SU-DHL-6 (cell line): ENCODE measurements around the gene KRT16.

Experiments
- H2AFZ ChIP-seq: fragments of 200-600 bp; sonication (generic); 2 replicates; pipeline ENCODE4 v1.6.1; 2014; ENCODE audit warnings: low read depth, mild to moderate bottlenecking, moderate library complexity, mixed read lengths, antibody characterized with exemption, low read length; ENCODE audit not compliant: severe bottlenecking
- H3F3A ChIP-seq: fragments of 200-600 bp; shearing (Covaris generic); 2 replicates; pipeline ENCODE4 v1.6.0; 2016; ENCODE audit warnings: antibody characterized with exemption, mild to moderate bottlenecking; ENCODE audit not compliant: insufficient read depth
- H3K27ac ChIP-seq: fragments of 200-600 bp; sonication (generic); 2 replicates; pipeline ENCODE4 v1.5.1; 2016; ENCODE audit warnings: low read depth, mild to moderate bottlenecking, low read length, moderate library complexity, mixed read lengths
- H3K27me3 ChIP-seq: fragments of 200-600 bp; sonication (generic), shearing (Covaris generic); 2 replicates; pipeline ENCODE4 v1.6.0; 2014; ENCODE audit warnings: mild to moderate bottlenecking, low read length
- H3K36me3 ChIP-seq: fragments of 200-600 bp; sonication (generic); 2 replicates; pipeline ENCODE4 v1.6.1; 2014; ENCODE audit warnings: mild to moderate bottlenecking, low read length, mixed read lengths
- H3K4me2 ChIP-seq: fragments of 300-600, 200-600 bp; shearing (Covaris generic), sonication (generic); 2 replicates; pipeline ENCODE4 v1.6.0; 2014; ENCODE audit warnings: low read length, low read depth, mild to moderate bottlenecking; ENCODE audit not compliant: poor library complexity, severe bottlenecking
- H3K4me3 ChIP-seq: fragments of 200-600 bp; sonication (generic); 2 replicates; pipeline ENCODE4 v1.5.1; 2014; ENCODE audit warnings: antibody characterized with exemption, low read length, mild to moderate bottlenecking, mixed read lengths; ENCODE audit not compliant: insufficient read depth, poor library complexity, severe bottlenecking
- H3K79me2 ChIP-seq: fragments of 200-600 bp; sonication (generic); 2 replicates; pipeline ENCODE4 v1.6.1; 2014; ENCODE audit warnings: mild to moderate bottlenecking, low read length, moderate library complexity; ENCODE audit not compliant: insufficient read depth
- H3K9ac ChIP-seq: fragments of 200-600 bp; sonication (generic); 2 replicates; pipeline ENCODE4 v1.7.0; 2014; ENCODE audit warnings: mild to moderate bottlenecking, low read length
- H3K9me2 ChIP-seq: fragments of 200-600 bp; sonication (generic); replicated peaks from 2 replicates; pipeline ENCODE4 v1.6.1; 2014; ENCODE audit warnings: low read length; ENCODE audit not compliant: insufficient read depth
- H3K9me3 ChIP-seq: fragments of 200-600 bp; sonication (generic); 2 replicates; pipeline ENCODE4 v1.6.1; 2014; ENCODE audit warnings: low read length, mixed read lengths; ENCODE audit not compliant: insufficient read depth
- H4K20me1 ChIP-seq: fragments of 200-600 bp; sonication (generic); 2 replicates; pipeline ENCODE4 v1.6.1; 2014; ENCODE audit warnings: low read depth, mild to moderate bottlenecking, antibody characterized with exemption, low read length, moderate library complexity, mixed read lengths
- CTCF ChIP-seq: fragments of 200-600 bp; sonication (generic); IDR thresholded peaks from one replicate; pipeline ENCODE4 v1.5.1; 2017; ENCODE audit warnings: antibody characterized with exemption, mild to moderate bottlenecking, low read length, moderate library complexity; ENCODE audit not compliant: insufficient read depth, poor library complexity, severe bottlenecking
- EZH2phosphoT487 ChIP-seq: fragments of 200-600 bp; sonication (generic), shearing (Covaris generic); conservative IDR thresholded peaks from 2 replicates; pipeline ENCODE4 v1.6.1; 2018; ENCODE audit warnings: mild to moderate bottlenecking, antibody characterized with exemption, low read length, moderate library complexity, mixed read lengths

The KRT16 gene

GRCh38 chr17:41639492-41640473, 27.2 kb upstream of the KRT16 start:
- Histone ChIP-seq H3K27me3 (no peaks in the 10 kb centered on the region), H3K4me2 (no peak overlapping the region), H4K20me1 (no peaks in the 10 kb centered on the region), H3F3A (no peaks in the 10 kb centered on the region), H3K27ac (no peak overlapping the region), H3K9ac (no peak overlapping the region), H3K79me2 (no peaks in the 10 kb centered on the region), H3K9me2 (no peaks in the 10 kb centered on the region), H3K9me3 (no peaks in the 10 kb centered on the region), H3K36me3 (no peaks in the 10 kb centered on the region), H2AFZ (no peak overlapping the region), H3K4me3 (no peak overlapping the region)
- TF ChIP-seq CTCF: no peak
- no peak for TF ChIP-seq EZH2phosphoT487

- Histone ChIP-seq H3K4me3 (no peak overlapping the region), H3K9me2 (no peaks in the 10 kb centered on the region), H3K79me2 (no peaks in the 10 kb centered on the region), H3K36me3 (no peaks in the 10 kb centered on the region), H3K27ac (no peak overlapping the region), H3K27me3 (no peaks in the 10 kb centered on the region), H3K4me2 (no peak overlapping the region), H2AFZ (no peak overlapping the region), H4K20me1 (no peaks in the 10 kb centered on the region), H3K9ac (no peak overlapping the region), H3F3A (no peaks in the 10 kb centered on the region), H3K9me3 (no peaks in the 10 kb centered on the region)
- TF ChIP-seq CTCF: no peak
Observed at GRCh38 chr17:41638941-41639340, 26.4 kb upstream of the KRT16 start.

GRCh38 chr17:41638194-41638593, 25.6 kb upstream of the KRT16 start:
- H3K9me3 ChIP-seq: no peaks in the 10 kb centered on the region
- no peaks in the 10 kb centered on the region for H3K36me3 ChIP-seq
- H3K27ac ChIP-seq: no peak overlapping the region
- H3K79me2 ChIP-seq: no peaks in the 10 kb centered on the region
- no peak overlapping the region for H3K4me3 ChIP-seq
- H3F3A ChIP-seq: no peaks in the 10 kb centered on the region
- H3K4me2 ChIP-seq: no peak overlapping the region
- TF ChIP-seq CTCF (no peak), EZH2phosphoT487 (no peak)
- H3K27me3 ChIP-seq: no peaks in the 10 kb centered on the region
- H3K9ac ChIP-seq: no peak overlapping the region
- H2AFZ ChIP-seq: no peak overlapping the region
- no peaks in the 10 kb centered on the region for H4K20me1 ChIP-seq
- no peaks in the 10 kb centered on the region for H3K9me2 ChIP-seq
